ENCODE data around the gene HPSE2.

The HPSE2 gene

GRCh38 chr10:98487649-98488048 is 748.0 kb downstream of the HPSE2 start:
- no peaks in the 10 kb centered on the region for H3K36me3 Mint-ChIP-seq (ENCODE audit: low read depth)
- H3K27me3 Mint-ChIP-seq: peaks cover 5% of the 10 kb centered on the region
- H3K4me3 Mint-ChIP-seq: no peak overlapping the region
- no peak overlapping the region for H3K27ac Mint-ChIP-seq
- H3K9me3 Mint-ChIP-seq: no peaks in the 10 kb centered on the region
- H3K4me1 Mint-ChIP-seq (ENCODE audit: low read depth): peaks cover under 1% of the 10 kb centered on the region

GRCh38 chr10:98486421-98486820 is 749.2 kb downstream of the HPSE2 start:
- H3K36me3 Mint-ChIP-seq (ENCODE audit: low read depth): no peaks in the 10 kb centered on the region
- H3K4me3 Mint-ChIP-seq: no peak overlapping the region
- no peak overlapping the region for H3K27ac Mint-ChIP-seq
- H3K9me3 Mint-ChIP-seq: no peaks in the 10 kb centered on the region
- peaks cover 7% of the 10 kb centered on the region for H3K4me1 Mint-ChIP-seq (ENCODE audit: low read depth)
- peaks cover 5% of the 10 kb centered on the region for H3K27me3 Mint-ChIP-seq

GRCh38 chr10:98485959-98486358 is 749.7 kb downstream of the HPSE2 start:
- Mint-ChIP-seq H3K27ac (no peak overlapping the region), H3K4me3 (no peak overlapping the region), H3K9me3 (no peaks in the 10 kb centered on the region), H3K36me3 (ENCODE audit: low read depth) (no peaks in the 10 kb centered on the region), H3K27me3 (peaks cover 5% of the 10 kb centered on the region), H3K4me1 (ENCODE audit: low read depth) (peaks cover 7% of the 10 kb centered on the region)

GRCh38 chr10:98483658-98484057 is 752.0 kb downstream of the HPSE2 start:
- Mint-ChIP-seq H3K4me1 (ENCODE audit: low read depth) (peaks cover 12% of the 10 kb centered on the region), H3K27ac (no peak overlapping the region), H3K36me3 (ENCODE audit: low read depth) (no peaks in the 10 kb centered on the region), H3K4me3 (no peak overlapping the region), H3K27me3 (no peaks in the 10 kb centered on the region), H3K9me3 (no peaks in the 10 kb centered on the region)

- Mint-ChIP-seq H3K4me1 (ENCODE audit: low read depth) (peaks cover 14% of the 10 kb centered on the region), H3K9me3 (no peaks in the 10 kb centered on the region), H3K36me3 (ENCODE audit: low read depth) (no peaks in the 10 kb centered on the region), H3K27ac (no peak overlapping the region), H3K27me3 (no peaks in the 10 kb centered on the region), H3K4me3 (no peak overlapping the region)
These were observed 753.6 kb downstream of the HPSE2 start for GRCh38 chr10:98482096-98482495.

- no peak overlapping the region for H3K4me3 Mint-ChIP-seq
- no peak overlapping the region for H3K27ac Mint-ChIP-seq
- H3K9me3 Mint-ChIP-seq: no peaks in the 10 kb centered on the region
- H3K4me1 Mint-ChIP-seq (ENCODE audit: low read depth): peaks cover 14% of the 10 kb centered on the region
- H3K27me3 Mint-ChIP-seq: no peaks in the 10 kb centered on the region
- H3K36me3 Mint-ChIP-seq (ENCODE audit: low read depth): no peaks in the 10 kb centered on the region
These were observed 754.2 kb downstream of the HPSE2 start for GRCh38 chr10:98481404-98481945.

GRCh38 chr10:98478430-98479222 is 757.0 kb downstream of the HPSE2 start:
- Mint-ChIP-seq H3K27ac (no peak overlapping the region), H3K9me3 (no peaks in the 10 kb centered on the region), H3K4me1 (ENCODE audit: low read depth) (peaks cover 21% of the 10 kb centered on the region), H3K4me3 (no peak overlapping the region), H3K27me3 (no peaks in the 10 kb centered on the region), H3K36me3 (ENCODE audit: low read depth) (no peaks in the 10 kb centered on the region)

- H3K9me3 Mint-ChIP-seq: no peaks in the 10 kb centered on the region
- no peak overlapping the region for H3K27ac Mint-ChIP-seq
- H3K4me1 Mint-ChIP-seq (ENCODE audit: low read depth): peaks cover 21% of the 10 kb centered on the region
- no peak overlapping the region for H3K4me3 Mint-ChIP-seq
- no peaks in the 10 kb centered on the region for H3K36me3 Mint-ChIP-seq (ENCODE audit: low read depth)
- no peaks in the 10 kb centered on the region for H3K27me3 Mint-ChIP-seq
These were observed 757.8 kb downstream of the HPSE2 start for GRCh38 chr10:98477861-98478260.

- H3K9me3 Mint-ChIP-seq: no peaks in the 10 kb centered on the region
- no peaks in the 10 kb centered on the region for H3K36me3 Mint-ChIP-seq (ENCODE audit: low read depth)
- H3K4me1 Mint-ChIP-seq (ENCODE audit: low read depth): peaks cover 14% of the 10 kb centered on the region
- H3K4me3 Mint-ChIP-seq: no peak overlapping the region
- H3K27me3 Mint-ChIP-seq: peaks cover 7% of the 10 kb centered on the region
- no peak overlapping the region for H3K27ac Mint-ChIP-seq
These were observed 761.0 kb downstream of the HPSE2 start for GRCh38 chr10:98474628-98475027.

- H3K27ac Mint-ChIP-seq: no peak overlapping the region
- no peaks in the 10 kb centered on the region for H3K9me3 Mint-ChIP-seq
- peaks cover 17% of the 10 kb centered on the region for H3K27me3 Mint-ChIP-seq
- H3K4me3 Mint-ChIP-seq: no peak overlapping the region
- H3K4me1 Mint-ChIP-seq (ENCODE audit: low read depth): peaks cover 17% of the 10 kb centered on the region
- no peaks in the 10 kb centered on the region for H3K36me3 Mint-ChIP-seq (ENCODE audit: low read depth)
These were observed 763.5 kb downstream of the HPSE2 start for GRCh38 chr10:98472196-98472595.

- Mint-ChIP-seq H3K4me1 (ENCODE audit: low read depth) (peaks cover 17% of the 10 kb centered on the region), H3K4me3 (no peak overlapping the region), H3K27ac (no peak overlapping the region), H3K27me3 (peaks cover 20% of the 10 kb centered on the region), H3K9me3 (no peaks in the 10 kb centered on the region), H3K36me3 (ENCODE audit: low read depth) (no peaks in the 10 kb centered on the region)
These were observed 764.8 kb downstream of the HPSE2 start for GRCh38 chr10:98470850-98471249.

- H3K27ac Mint-ChIP-seq: no peak overlapping the region
- peaks cover 18% of the 10 kb centered on the region for H3K4me1 Mint-ChIP-seq (ENCODE audit: low read depth)
- H3K4me3 Mint-ChIP-seq: no peak overlapping the region
- H3K36me3 Mint-ChIP-seq (ENCODE audit: low read depth): no peaks in the 10 kb centered on the region
- no peaks in the 10 kb centered on the region for H3K9me3 Mint-ChIP-seq
- H3K27me3 Mint-ChIP-seq: peaks cover 20% of the 10 kb centered on the region
These were observed 766.4 kb downstream of the HPSE2 start for GRCh38 chr10:98469001-98469931.

- H3K4me3 Mint-ChIP-seq: peak overlapping the region; percentile 89
- H3K36me3 Mint-ChIP-seq (ENCODE audit: low read depth): no peaks in the 10 kb centered on the region
- peak overlapping the region; percentile 90 for H3K27ac Mint-ChIP-seq
- peaks cover 26% of the 10 kb centered on the region for H3K27me3 Mint-ChIP-seq
- H3K9me3 Mint-ChIP-seq: no peaks in the 10 kb centered on the region
- peaks cover 16% of the 10 kb centered on the region for H3K4me1 Mint-ChIP-seq (ENCODE audit: low read depth)
These were observed 767.9 kb downstream of the HPSE2 start for GRCh38 chr10:98467506-98468318.

- H3K27ac Mint-ChIP-seq: no peak overlapping the region
- H3K4me3 Mint-ChIP-seq: no peak overlapping the region
- H3K27me3 Mint-ChIP-seq: peaks cover 26% of the 10 kb centered on the region
- no peaks in the 10 kb centered on the region for H3K36me3 Mint-ChIP-seq (ENCODE audit: low read depth)
- peaks cover 16% of the 10 kb centered on the region for H3K4me1 Mint-ChIP-seq (ENCODE audit: low read depth)
- H3K9me3 Mint-ChIP-seq: no peaks in the 10 kb centered on the region
These were observed 768.7 kb downstream of the HPSE2 start for GRCh38 chr10:98466861-98467505.

Measured in stimulated activated naive CD8-positive, alpha-beta T cell treated with anti-CD3 and anti-CD28 coated beads, Interleukin-15, Interleukin-2, amounts not matched to agents 100 ng/mL and 50 ng/mL, for 24 hours (primary cell).